RWPE2 (cell line): ENCODE measurements around the gene TIFAB.

Source experiments
- ATAC-seq: fragments of 200-7000 bp; cut with Tn5 transposase; 3 replicates; pipeline ENCODE4 v1.9.1; 2021; ENCODE audit warnings: low read depth
- DNase-seq: peaks from one replicate; pipeline ENCODE4 v3.0.0-alpha.2; 2020; ENCODE audit warnings: low spot score
- H3K27ac ChIP-seq: fragments of 450-650 bp; 2 replicates; pipeline ENCODE4 v1.5.1; 2017; ENCODE audit warnings: mild to moderate bottlenecking; ENCODE audit not compliant: poor library complexity, severe bottlenecking
- H3K27me3 ChIP-seq: fragments of 250-450 bp; sonication (Bioruptor Pico); 2 replicates; pipeline ENCODE4 v1.5.1; 2021; ENCODE audit warnings: mild to moderate bottlenecking, moderate library complexity; ENCODE audit not compliant: insufficient read depth, poor library complexity, severe bottlenecking
- H3K36me3 ChIP-seq: fragments of 250-450 bp; sonication (Bioruptor Pico); 2 replicates; pipeline ENCODE4 v1.5.1; 2020; ENCODE audit warnings: low read depth, mild to moderate bottlenecking, moderate library complexity
- H3K4me1 ChIP-seq: fragments of 250-450 bp; sonication (Bioruptor Pico); 2 replicates; pipeline ENCODE4 v1.5.1; 2021; ENCODE audit warnings: mild to moderate bottlenecking, moderate library complexity; ENCODE audit not compliant: insufficient read depth, poor library complexity, severe bottlenecking
- H3K4me3 ChIP-seq: fragments of 250-450 bp; sonication (Bioruptor Pico); 2 replicates; pipeline ENCODE4 v1.5.1; 2021; ENCODE audit warnings: mild to moderate bottlenecking, moderate library complexity; ENCODE audit not compliant: severe bottlenecking
- H3K9me3 ChIP-seq: fragments of 250-450 bp; sonication (Bioruptor Pico); 2 replicates; pipeline ENCODE4 v1.5.1; 2021; ENCODE audit warnings: mild to moderate bottlenecking, moderate library complexity; ENCODE audit not compliant: severe bottlenecking
- CTCF ChIP-seq: fragments of 450-650 bp; IDR thresholded peaks from one replicate; pipeline ENCODE4 v1.5.1; 2017; ENCODE audit warnings: mild to moderate bottlenecking, moderate library complexity; ENCODE audit not compliant: poor library complexity, severe bottlenecking

The TIFAB gene

GRCh38 chr5:135490245-135491037 lies 38.3 kb upstream of the TIFAB start:
- DNase-seq, result no peak
- H3K27me3 ChIP-seq, result no peaks in the 10 kb centered on the region
- H3K4me3 ChIP-seq, result no peak overlapping the region
- no peak for TF ChIP-seq CTCF
- peaks cover 49% of the 10 kb centered on the region for H3K4me1 ChIP-seq
- H3K9me3 ChIP-seq, result no peaks in the 10 kb centered on the region
- no peak for ATAC-seq
- H3K36me3 ChIP-seq, result no peaks in the 10 kb centered on the region
- H3K27ac ChIP-seq, result no peak overlapping the region

DNA sequence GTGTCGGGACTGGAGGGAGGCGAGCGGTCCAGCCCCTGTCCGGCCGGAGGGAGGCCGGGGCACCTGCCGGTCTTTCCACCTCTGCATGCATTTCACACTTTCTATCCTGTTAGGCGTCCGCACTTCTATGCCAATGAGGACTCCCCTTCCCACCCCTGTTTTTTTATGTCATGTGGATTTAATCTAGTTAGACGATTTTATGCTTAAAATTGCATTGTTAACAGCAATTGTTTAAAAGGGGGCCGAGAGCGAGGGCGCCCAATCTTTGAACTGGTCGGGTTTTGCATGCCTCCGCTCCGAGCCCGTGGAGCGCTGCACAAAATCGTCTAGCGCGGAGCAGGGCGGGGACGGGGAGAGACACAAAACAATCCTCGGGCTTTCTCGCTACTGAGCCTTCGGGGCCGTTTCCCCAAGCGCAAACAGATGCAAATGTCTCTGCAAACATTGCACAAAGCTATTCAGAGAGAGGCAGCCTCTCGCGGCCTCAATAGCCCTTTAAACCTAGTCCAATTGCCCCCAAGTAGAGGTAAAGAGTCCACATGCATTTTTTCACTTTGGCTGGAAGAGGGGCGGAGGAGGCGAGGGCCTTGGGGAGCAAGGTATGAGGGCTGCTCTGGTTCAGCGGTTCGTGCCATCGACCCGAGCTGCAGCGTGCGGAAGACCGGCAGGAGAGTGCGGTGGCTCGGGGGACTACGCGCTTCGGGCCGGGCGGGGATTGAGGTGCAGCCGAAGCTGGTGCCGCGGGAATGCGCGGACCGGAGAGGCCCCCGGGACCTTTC lies 37.5 kb upstream of the TIFAB start:
- peaks cover 49% of the 10 kb centered on the region for H3K4me1 ChIP-seq
- no peaks in the 10 kb centered on the region for H3K9me3 ChIP-seq
- no peak for TF ChIP-seq CTCF
- no peak for ATAC-seq
- no peaks in the 10 kb centered on the region for H3K27me3 ChIP-seq
- H3K36me3 ChIP-seq, result no peaks in the 10 kb centered on the region
- H3K4me3 ChIP-seq, result no peak overlapping the region
- DNase-seq, result no peak
- no peak overlapping the region for H3K27ac ChIP-seq

- Histone ChIP-seq H3K4me1 (peaks cover 41% of the 10 kb centered on the region), H3K9me3 (no peaks in the 10 kb centered on the region), H3K27ac (peak overlapping the region; percentile 1), H3K27me3 (no peaks in the 10 kb centered on the region), H3K36me3 (no peaks in the 10 kb centered on the region), H3K4me3 (peak overlapping the region; percentile 20)
- TF ChIP-seq CTCF, result peak; percentile 28
- ATAC-seq, result peak; percentile 49
- peak; percentile 76 for DNase-seq
These were observed 36.7 kb upstream of the TIFAB start for GRCh38 chr5:135488727-135489465.

DNA sequence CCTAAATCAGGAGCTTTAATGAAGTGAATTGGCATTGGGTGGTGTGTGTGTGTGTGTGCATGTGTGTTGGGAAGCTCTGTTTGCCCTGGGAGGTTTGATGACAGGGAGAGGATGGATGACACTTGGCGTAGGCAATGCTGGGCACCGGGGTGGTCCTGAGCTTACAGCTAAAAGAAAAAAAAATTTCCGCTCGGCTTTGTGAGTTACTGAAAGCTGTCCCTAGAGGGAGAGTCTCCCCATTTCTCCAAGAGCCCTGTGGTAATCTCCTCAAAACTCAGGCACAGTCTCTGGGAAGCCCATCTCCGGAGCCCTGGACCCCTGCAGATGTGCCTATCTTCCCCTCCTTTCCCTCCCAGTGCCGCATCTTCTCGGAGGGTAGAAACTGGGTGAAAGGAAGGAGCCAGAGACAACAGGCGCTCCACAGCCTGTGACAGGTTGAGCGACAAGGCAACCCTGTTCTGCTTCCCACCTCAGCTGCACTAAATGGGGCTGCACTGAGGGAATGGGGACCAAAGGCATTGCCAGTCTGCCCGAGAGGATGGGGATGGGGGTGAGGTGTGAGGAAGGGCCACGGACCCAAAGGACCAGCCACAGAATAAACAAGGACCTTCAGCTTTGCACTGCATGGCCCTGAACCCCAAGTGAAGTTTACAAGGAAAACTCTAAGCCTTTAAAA lies 35.8 kb upstream of the TIFAB start:
- DNase-seq (peak; percentile 32), ATAC-seq (no peak)
- no peaks in the 10 kb centered on the region for H3K27me3 ChIP-seq
- H3K27ac ChIP-seq, result no peak overlapping the region
- no peaks in the 10 kb centered on the region for H3K9me3 ChIP-seq
- H3K4me3 ChIP-seq, result no peak overlapping the region
- no peaks in the 10 kb centered on the region for H3K36me3 ChIP-seq
- peaks cover 32% of the 10 kb centered on the region for H3K4me1 ChIP-seq
- no peak for TF ChIP-seq CTCF
